CD4-positive, alpha-beta T cell treated with Interleukin-15 for 1 hour (primary cell): ENCODE measurements around the gene DYNC1LI2.
"Not testable (repeated sequence)": the region's sequence is repeated elsewhere in the genome, so short reads cannot be mapped to it uniquely, and the experiment has no call there.

Experiments used
- DNase-seq: peaks from one replicate; pipeline ENCODE4 v3.0.0-alpha.2; 2020

The DYNC1LI2 gene

GRCh38 chr16:66695935-66696668 lies 55.3 kb downstream of the DYNC1LI2 start:
- no peak for DNase-seq

GRCh38 chr16:66695471-66695934 lies 55.9 kb downstream of the DYNC1LI2 start:
- no peak for DNase-seq

GRCh38 chr16:66693149-66693548 lies 58.3 kb downstream of the DYNC1LI2 start:
- DNase-seq: no peak

- no peak for DNase-seq
Measured at GRCh38 chr16:66692341-66692740, 59.1 kb downstream of the DYNC1LI2 start.

GRCh38 chr16:66691234-66691633 lies 60.2 kb downstream of the DYNC1LI2 start:
- DNase-seq: no peak

- no peak for DNase-seq
Measured at GRCh38 chr16:66690106-66690847, 61.1 kb downstream of the DYNC1LI2 start.

- DNase-seq: no peak
Measured at GRCh38 chr16:66689282-66689681, 62.1 kb downstream of the DYNC1LI2 start.

GRCh38 chr16:66687906-66688625 lies 63.3 kb downstream of the DYNC1LI2 start:
- no peak for DNase-seq

- DNase-seq: not testable (repeated sequence)
Measured at GRCh38 chr16:66685501-66686115, 65.8 kb downstream of the DYNC1LI2 start.

- DNase-seq: no peak
Measured at GRCh38 chr16:66682271-66682670, 69.1 kb downstream of the DYNC1LI2 start.

- no peak for DNase-seq
Measured at GRCh38 chr16:66681676-66682075, 69.7 kb downstream of the DYNC1LI2 start.

- DNase-seq: no peak
Measured at GRCh38 chr16:66678337-66678736, 73.1 kb downstream of the DYNC1LI2 start.

GRCh38 chr16:66677836-66678235 lies 73.6 kb downstream of the DYNC1LI2 start:
- DNase-seq: no peak

GRCh38 chr16:66677179-66677578 lies 74.2 kb downstream of the DYNC1LI2 start:
- DNase-seq: no peak

GRCh38 chr16:66676599-66676998 lies 74.8 kb downstream of the DYNC1LI2 start:
- DNase-seq: no peak

- DNase-seq: no peak
Measured at GRCh38 chr16:66673691-66674090, 77.7 kb downstream of the DYNC1LI2 start.
